SU-DHL-6 (cell line): ENCODE results near the gene DYNLT1.

Experiments used
- CTCF ChIP-seq: fragments of 200-600 bp; sonication (generic); IDR thresholded peaks from one replicate; pipeline ENCODE4 v1.5.1; 2017; ENCODE audit warnings: antibody characterized with exemption, mild to moderate bottlenecking, low read length, moderate library complexity; ENCODE audit not compliant: insufficient read depth, poor library complexity, severe bottlenecking
- EZH2phosphoT487 ChIP-seq: fragments of 200-600 bp; sonication (generic), shearing (Covaris generic); conservative IDR thresholded peaks from 2 replicates; pipeline ENCODE4 v1.6.1; 2018; ENCODE audit warnings: mild to moderate bottlenecking, antibody characterized with exemption, low read length, moderate library complexity, mixed read lengths

- no peak for TF ChIP-seq CTCF
- TF ChIP-seq EZH2phosphoT487: no peak
Observed at GRCh38 chr6:158649289-158650143, 5.0 kb upstream of the DYNLT1 start, which contains the start of gene SYTL3.
